ENCODE results near the gene TMBIM1. TPM values are rescaled to one million over a fixed set of nuclear protein-coding genes. Genes with fewer than 3 reads are reported as not detected.
"Not testable (repeated sequence)": the region's sequence is repeated elsewhere in the genome, so short reads cannot be mapped to it uniquely, and the experiment has no call there.

TMBIM1 gene
- total RNA-seq, 1 donor from 2014 or later, result 656 TPM

- Histone ChIP-seq H3K36me3 (ENCODE audit: control insufficient read depth, insufficient read depth, low read length) (no peaks in the 10 kb centered on the region), H3K27me3 (ENCODE audit: control insufficient read depth, insufficient read depth, low read length) (no peaks in the 10 kb centered on the region), H3K4me3 (ENCODE audit: low read depth, low read length) (no peak overlapping the region)
- DNase-seq (ENCODE audit: low read depth), result no peak
- TF ChIP-seq, protein P1, sequence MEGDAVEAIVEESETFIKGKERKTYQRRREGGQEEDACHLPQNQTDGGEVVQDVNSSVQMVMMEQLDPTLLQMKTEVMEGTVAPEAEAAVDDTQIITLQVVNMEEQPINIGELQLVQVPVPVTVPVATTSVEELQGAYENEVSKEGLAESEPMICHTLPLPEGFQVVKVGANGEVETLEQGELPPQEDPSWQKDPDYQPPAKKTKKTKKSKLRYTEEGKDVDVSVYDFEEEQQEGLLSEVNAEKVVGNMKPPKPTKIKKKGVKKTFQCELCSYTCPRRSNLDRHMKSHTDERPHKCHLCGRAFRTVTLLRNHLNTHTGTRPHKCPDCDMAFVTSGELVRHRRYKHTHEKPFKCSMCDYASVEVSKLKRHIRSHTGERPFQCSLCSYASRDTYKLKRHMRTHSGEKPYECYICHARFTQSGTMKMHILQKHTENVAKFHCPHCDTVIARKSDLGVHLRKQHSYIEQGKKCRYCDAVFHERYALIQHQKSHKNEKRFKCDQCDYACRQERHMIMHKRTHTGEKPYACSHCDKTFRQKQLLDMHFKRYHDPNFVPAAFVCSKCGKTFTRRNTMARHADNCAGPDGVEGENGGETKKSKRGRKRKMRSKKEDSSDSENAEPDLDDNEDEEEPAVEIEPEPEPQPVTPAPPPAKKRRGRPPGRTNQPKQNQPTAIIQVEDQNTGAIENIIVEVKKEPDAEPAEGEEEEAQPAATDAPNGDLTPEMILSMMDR (IDR thresholded peaks at IDR 0.05; ENCODE audit: insufficient read depth, low read length, severe bottlenecking), result no peak
- no peak for FAIRE-seq
These were observed 23.1 kb upstream of the TMBIM1 start for GRCh38 chr2:218315397-218315796.

DNA sequence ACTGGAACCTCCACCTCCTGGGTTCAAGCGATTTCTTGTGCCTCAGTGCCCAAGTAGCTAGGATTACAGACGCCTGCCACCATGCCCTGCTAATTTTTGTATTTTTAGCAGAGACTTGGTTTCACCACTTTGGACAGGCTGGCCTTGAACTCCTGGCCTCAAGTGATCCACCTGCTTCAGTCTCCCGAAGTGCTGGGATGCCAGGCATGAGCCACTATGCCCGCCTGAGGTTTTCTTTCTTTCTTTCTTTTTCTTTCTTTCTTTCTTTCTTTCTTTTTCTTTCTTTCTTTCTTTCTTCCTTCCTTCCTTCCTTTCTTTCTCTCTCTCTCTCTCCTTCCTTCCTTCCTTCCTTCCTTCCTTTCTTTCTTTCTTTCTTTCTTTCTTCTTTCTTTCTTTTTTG is 22.5 kb upstream of the TMBIM1 start:
- FAIRE-seq, result not testable (repeated sequence)

DNA sequence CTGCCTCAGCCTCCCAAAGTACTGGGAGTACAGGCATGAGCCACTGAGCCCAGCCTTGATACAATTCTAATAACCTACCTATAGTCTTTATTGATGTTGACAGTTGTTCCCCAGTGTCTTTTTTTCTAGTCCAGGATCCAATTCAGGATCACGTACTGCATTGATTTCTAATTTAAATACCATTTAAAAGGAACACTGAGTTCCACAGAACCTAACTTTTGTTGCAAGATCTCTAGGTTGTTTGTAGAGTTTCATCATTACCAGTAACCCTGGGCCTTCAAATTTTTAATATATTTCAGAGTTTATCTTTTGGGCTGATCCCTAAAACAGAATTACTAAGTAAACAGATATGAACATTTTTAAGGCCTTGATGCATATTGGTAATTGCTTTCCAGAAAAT is 21.1 kb upstream of the TMBIM1 start:
- DNase-seq (ENCODE audit: low read depth) (no peak), FAIRE-seq (no peak)
- Histone ChIP-seq H3K27me3 (ENCODE audit: control insufficient read depth, insufficient read depth, low read length) (no peaks in the 10 kb centered on the region), H3K4me3 (ENCODE audit: low read depth, low read length) (no peak overlapping the region), H3K36me3 (ENCODE audit: control insufficient read depth, insufficient read depth, low read length) (no peaks in the 10 kb centered on the region)
- TF ChIP-seq, protein P1 (IDR thresholded peaks at IDR 0.05; ENCODE audit: insufficient read depth, low read length, severe bottlenecking), result no peak

More for the DNA sequence above, 22.5 kb upstream of the TMBIM1 start:
- H3K36me3 ChIP-seq (ENCODE audit: control insufficient read depth, insufficient read depth, low read length); H3K27me3 ChIP-seq (ENCODE audit: control insufficient read depth, insufficient read depth, low read length); DNase-seq (ENCODE audit: low read depth); H3K4me3 ChIP-seq (ENCODE audit: low read depth, low read length): not testable (repeated sequence)

DNA sequence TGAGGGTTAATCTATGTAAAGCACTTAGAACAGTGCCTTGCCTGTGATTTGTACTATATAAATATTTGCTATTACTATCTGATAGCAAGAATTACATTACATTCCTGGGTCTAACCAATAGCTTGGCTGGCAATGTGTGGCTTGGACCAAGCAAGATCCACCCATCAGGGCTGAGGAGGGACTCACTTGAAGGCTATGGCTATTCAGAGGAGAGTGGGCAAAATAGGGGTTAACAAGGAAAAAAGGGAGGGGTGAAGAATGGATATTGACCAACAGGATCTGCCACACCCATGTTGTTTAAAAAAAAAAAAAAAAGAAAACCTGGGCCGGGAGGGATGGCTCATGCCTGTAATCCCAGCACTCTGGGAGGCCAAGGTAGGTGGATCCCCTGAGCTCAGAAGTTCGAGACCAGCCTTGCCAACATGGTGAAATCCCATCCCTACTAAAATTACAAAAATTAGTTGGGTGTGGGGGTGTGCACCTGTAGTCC is 20.0 kb upstream of the TMBIM1 start:
- DNase-seq (ENCODE audit: low read depth), result no peak

DNA sequence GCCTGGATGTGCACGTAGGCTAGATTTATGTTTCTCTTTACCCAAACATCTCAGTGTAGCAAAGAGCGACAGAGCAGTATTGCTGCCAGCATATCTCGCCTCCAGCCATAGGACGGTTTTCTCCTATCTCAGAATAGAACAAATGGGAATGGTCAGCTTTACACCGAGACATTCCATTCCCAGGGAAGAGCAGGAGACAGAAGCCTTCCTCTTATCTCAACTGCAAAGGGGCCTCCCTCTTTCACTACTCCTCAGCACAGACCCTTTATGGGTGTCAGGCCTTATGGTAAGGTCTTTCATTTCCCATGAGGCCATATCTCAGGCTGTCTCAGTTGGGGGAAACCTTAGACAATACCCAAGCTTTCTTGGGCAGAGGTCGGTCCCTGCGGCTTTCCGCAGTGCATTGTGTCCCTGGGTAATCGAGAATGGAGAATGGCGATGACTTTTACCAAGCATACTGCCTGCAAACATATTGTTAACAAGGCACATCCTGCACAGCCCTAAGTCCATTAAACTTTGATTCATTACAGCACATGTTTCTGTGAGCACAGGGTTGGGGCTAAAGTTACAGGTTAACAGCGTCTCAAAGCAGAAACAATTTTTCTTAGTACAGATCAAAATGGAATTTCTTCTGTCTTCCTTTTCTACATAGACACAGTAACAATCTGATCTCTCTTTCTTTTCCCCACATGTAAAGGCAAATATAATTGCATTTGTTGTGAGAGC is 19.4 kb upstream of the TMBIM1 start:
- not testable (repeated sequence) for H3K4me3 ChIP-seq (ENCODE audit: low read depth, low read length); H3K36me3 ChIP-seq (ENCODE audit: control insufficient read depth, insufficient read depth, low read length); FAIRE-seq; H3K27me3 ChIP-seq (ENCODE audit: control insufficient read depth, insufficient read depth, low read length); DNase-seq (ENCODE audit: low read depth)

More for the DNA sequence above, 20.0 kb upstream of the TMBIM1 start:
- no peaks in the 10 kb centered on the region for H3K36me3 ChIP-seq (ENCODE audit: control insufficient read depth, insufficient read depth, low read length)
- no peak for FAIRE-seq
- TF ChIP-seq, protein P1 (IDR thresholded peaks at IDR 0.05; ENCODE audit: insufficient read depth, low read length, severe bottlenecking), result no peak
- no peaks in the 10 kb centered on the region for H3K27me3 ChIP-seq (ENCODE audit: control insufficient read depth, insufficient read depth, low read length)
- no peak overlapping the region for H3K4me3 ChIP-seq (ENCODE audit: low read depth, low read length)

DNA sequence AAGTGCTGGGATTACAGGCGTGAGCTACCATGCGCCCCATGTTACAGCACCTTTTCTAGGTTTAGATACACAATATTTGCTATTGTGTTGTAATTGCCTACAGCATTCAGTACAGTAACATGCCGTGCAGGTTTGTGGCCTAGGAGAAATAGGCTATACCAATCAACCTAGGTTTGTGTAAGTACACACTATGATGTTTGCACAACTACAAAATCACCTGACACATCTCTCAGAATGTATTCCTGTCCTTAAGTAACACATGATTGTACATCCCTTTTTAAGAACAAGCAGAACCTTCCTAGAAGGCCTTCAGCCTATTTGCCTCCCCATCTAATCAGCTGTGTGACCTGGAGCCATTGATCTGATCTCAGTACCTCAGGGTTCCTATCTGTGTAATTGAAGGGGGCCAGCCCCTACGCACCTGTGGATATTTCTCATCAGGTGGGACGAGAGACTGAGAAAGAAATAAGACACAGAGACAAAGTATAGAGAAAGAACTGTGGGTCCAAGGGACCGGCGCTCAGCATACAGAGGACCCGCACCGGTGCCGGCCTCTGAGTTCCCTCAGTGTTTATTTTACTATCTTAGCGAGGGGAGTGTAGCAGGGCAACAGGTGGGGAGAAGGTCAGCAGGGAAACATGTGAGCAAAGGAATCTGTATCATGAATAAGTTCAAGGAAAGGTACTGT is 18.7 kb upstream of the TMBIM1 start:
- no peaks in the 10 kb centered on the region for H3K27me3 ChIP-seq (ENCODE audit: control insufficient read depth, insufficient read depth, low read length)
- DNase-seq (ENCODE audit: low read depth) (no peak), FAIRE-seq (no peak)
- TF ChIP-seq, protein P1 (IDR thresholded peaks at IDR 0.05; ENCODE audit: insufficient read depth, low read length, severe bottlenecking), result no peak
- no peak overlapping the region for H3K4me3 ChIP-seq (ENCODE audit: low read depth, low read length)
- no peaks in the 10 kb centered on the region for H3K36me3 ChIP-seq (ENCODE audit: control insufficient read depth, insufficient read depth, low read length)
